Posterior cingulate gyrus (tissue), 11 donors: ENCODE results near the gene MT1E.

Experiments
- DNase-seq, 10 donors: peaks; one replicate each; pipeline versions ENCODE4 v3.0.0 to v3.0.0-alpha.2; 2020 to 2021; ENCODE audit warnings: mixed read lengths in 3 of 10
- intact Hi-C: fragments of 100-400 bp; cut with DNase I; formaldehyde crosslinking; loops from one replicate; pipeline ENCODE4 v1.15.1; 2023

Gene MT1E

GRCh38 chr16:56606071-56606475, 19.5 kb upstream of the MT1E start:
- intact Hi-C loops = loop anchor here (10.0 kb wide), 1 partner anchor 161 kb away; no protein-coding TSS in a partner anchor
- DNase-seq = no peak

DNA sequence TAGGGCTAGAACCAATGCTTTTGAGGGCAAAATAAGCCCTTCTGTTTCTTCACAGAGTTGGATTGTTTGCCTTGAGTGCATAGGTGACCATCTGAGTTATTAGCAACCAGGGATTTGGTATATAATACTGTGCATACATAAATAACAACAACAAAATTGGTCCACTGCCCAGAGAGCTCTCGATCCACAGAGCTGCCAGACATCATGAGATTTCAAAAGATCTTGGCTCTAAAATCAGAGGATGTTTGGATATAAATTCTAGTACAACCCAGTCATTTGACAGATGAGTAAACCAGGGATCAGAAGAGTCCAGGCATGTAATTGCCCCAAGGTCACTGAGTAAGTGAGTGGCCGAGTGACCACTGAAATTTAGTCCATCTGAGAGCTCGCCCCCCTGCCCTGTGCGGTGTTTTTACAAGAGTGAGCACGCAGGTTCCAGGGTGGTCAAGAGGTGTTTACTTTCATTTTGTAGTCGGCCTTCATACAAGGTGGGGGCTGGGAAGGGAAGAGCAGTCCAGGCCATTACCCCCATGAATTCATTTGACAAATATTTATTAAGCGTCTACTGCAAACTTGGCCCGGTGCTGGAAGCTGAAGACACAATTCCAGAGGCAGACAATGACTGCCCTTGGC, 19.0 kb upstream of the MT1E start:
- DNase-seq = no peak
- intact Hi-C loops = loop anchor here (10.0 kb wide), 1 partner anchor 162 kb away; no protein-coding TSS in a partner anchor

GRCh38 chr16:56607109-56607618, 18.4 kb upstream of the MT1E start:
- peak in 1 of 10 donors; percentile 86 for DNase-seq
- intact Hi-C loops = loop anchor here (10.0 kb wide), 1 partner anchor 162 kb away; no protein-coding TSS in a partner anchor

GRCh38 chr16:56607675-56608042, 17.9 kb upstream of the MT1E start:
- intact Hi-C loops = loop anchor here (2.0 to 10.0 kb wide), 2 partner anchors 75 to 163 kb away; partner anchors contain the start of gene MT1X
- DNase-seq = no peak

GRCh38 chr16:56608043-56608875, 17.3 kb upstream of the MT1E start, which contains the start of gene MT2A:
Gene MT2A (plus strand): TSS chr16:56608584. CDS start chr16:56608656, 72 bp downstream.
- DNase-seq = peak; percentile 76 to 98 (median 90)
- intact Hi-C loops = loop anchor here (2.0 to 10.0 kb wide), 2 partner anchors 75 to 163 kb away; partner anchors contain the start of gene MT1X

DNA sequence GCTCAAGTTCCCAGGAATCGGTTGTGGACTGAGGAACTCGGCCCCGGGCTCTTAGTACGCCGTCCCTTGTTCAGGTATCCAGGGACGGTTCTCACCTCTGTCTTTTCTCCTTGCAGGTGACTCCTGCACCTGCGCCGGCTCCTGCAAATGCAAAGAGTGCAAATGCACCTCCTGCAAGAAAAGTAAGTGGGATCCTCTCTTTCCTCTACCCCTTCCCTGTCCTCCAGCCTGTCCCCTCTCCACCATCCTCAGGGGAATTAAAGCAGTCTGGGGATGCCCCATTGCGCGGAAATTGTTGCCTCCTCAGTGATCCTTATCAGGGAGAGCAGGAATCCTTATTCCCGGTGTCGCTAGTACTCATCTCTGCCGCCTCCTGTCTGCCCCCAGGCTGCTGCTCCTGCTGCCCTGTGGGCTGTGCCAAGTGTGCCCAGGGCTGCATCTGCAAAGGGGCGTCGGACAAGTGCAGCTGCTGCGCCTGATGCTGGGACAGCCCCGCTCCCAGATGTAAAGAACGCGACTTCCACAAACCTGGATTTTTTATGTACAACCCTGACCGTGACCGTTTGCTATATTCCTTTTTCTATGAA, 16.6 kb upstream of the MT1E start:
- peak in 1 of 10 donors; percentile 90 for DNase-seq
- intact Hi-C loops = loop anchor here (2.0 to 10.0 kb wide), 2 partner anchors 74 to 164 kb away; partner anchors contain the start of gene MT1X

- peak in 2 of 10 donors; percentile 42 to 55 for DNase-seq
- intact Hi-C loops = loop anchor here (2.0 to 10.0 kb wide), 2 partner anchors 73 to 165 kb away; partner anchors contain the start of gene MT1X
Observed at GRCh38 chr16:56609463-56609921, 16.1 kb upstream of the MT1E start.

GRCh38 chr16:56610017-56610608, 15.5 kb upstream of the MT1E start:
- DNase-seq = no peak
- intact Hi-C loops = no loop called here

GRCh38 chr16:56610609-56611111, 14.9 kb upstream of the MT1E start:
- intact Hi-C loops = no loop called here
- no peak for DNase-seq

GRCh38 chr16:56611281-56611833, 14.2 kb upstream of the MT1E start:
- intact Hi-C loops = no loop called here
- DNase-seq = no peak

DNA sequence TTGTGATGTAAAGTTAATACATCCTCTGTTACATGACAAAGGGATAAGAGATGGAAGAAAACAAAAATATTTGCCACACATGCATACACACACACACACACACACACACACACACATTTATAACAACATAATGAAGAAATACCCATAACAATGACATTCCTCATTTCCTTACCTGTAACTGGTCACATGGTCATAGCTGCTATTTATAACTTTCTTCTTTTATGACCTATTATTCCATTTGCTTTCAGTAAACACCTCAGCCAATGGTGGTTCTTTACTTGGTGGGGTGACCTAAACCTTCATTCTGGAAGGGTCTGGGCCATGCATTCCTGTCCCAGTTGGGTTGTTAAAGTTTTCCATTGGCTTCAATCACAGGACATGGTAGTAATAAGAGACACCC, 11.9 kb upstream of the MT1E start:
- intact Hi-C loops = no loop called here
- no peak for DNase-seq

DNA sequence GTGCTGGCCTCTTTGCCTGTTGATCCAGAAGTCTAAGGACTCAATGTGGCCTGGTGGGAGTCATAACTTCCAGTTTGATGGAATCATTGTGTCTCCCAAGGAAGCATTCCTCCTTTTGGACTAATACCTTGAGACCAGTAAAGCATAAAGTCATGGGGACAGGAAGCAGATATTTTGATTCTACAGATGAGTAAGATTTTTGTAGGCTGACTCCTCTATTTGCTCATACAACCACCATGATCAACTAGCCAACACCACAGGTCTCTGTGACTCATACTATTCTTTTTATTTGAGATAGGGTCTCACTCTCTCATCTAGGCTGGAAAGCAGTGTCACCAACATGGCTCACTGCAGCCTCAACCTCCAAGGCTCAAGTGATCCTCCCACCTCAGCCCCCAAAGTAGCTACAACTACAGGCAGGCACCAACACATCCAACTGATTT, 11.0 kb upstream of the MT1E start:
- no peak for DNase-seq
- intact Hi-C loops = no loop called here

DNA sequence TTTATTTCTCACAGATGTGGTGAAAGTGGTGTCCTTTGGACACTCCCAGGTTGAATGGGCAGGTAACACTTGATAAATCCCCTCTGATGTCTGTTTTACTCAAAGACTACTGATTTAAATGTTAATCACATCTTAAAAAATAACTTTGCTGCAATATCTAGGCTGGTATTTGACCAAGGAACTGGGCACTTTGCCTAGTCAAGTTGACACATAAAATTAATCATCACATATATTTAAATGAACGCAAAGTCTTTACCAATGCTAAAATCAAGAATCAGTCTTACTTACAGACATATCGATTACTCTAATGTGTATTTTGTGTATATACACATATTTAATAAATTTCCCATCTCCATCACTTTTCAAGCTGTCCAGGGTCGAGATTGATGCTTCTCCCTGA, 10.2 kb upstream of the MT1E start:
- no peak for DNase-seq
- intact Hi-C loops = no loop called here

DNA sequence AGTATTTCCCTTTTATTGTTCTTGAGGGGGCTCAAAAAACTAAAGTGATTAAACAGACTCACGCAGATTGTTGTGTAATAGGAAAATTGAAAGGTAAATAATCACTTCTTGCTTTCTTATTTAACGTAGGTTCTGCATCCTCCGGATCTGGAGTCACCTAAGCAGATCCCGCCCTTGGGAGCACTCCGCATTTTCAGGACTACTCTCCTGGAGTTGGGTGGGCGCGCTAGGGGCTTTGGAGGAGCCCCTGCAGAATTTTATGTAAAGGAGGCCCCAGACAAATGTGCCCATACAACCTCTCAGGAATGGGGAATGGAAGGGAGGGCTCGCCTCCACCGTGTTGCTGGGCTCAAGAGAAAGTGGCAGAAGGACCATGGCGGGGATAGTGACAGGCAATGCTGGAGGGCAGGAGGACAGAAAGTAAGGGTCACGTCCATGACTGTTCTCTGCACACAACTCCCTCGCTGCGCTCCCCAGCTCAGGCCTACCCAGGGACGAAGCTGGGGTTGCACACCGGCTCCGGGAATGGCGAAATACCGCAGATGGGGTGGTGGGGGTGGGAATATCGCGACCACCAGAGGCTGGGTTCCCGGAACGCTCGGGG, 8.9 kb upstream of the MT1E start:
- no peak for DNase-seq
- intact Hi-C loops = no loop called here

- peak in 4 of 10 donors; percentile 46 to 93 (median 66) for DNase-seq
- intact Hi-C loops = no loop called here
Observed at GRCh38 chr16:56617212-56618085, 8.1 kb upstream of the MT1E start.

GRCh38 chr16:56618138-56618537, 7.4 kb upstream of the MT1E start:
- no peak for DNase-seq
- intact Hi-C loops = no loop called here

GRCh38 chr16:56620339-56620897, 5.2 kb upstream of the MT1E start:
- intact Hi-C loops = no loop called here
- DNase-seq = no peak
